ENCODE measurements around the gene ARIH1. TPM values are rescaled to one million over a fixed set of nuclear protein-coding genes. Genes with fewer than 3 reads are reported as not detected.

The ARIH1 gene
- total and polyA plus RNA-seq, 10 of the 15 experiments (the other 5 are each of a cell fraction or from before 2014, with no cell fraction given): 14.7 to 99.5 (median 26.5) TPM

DNA sequence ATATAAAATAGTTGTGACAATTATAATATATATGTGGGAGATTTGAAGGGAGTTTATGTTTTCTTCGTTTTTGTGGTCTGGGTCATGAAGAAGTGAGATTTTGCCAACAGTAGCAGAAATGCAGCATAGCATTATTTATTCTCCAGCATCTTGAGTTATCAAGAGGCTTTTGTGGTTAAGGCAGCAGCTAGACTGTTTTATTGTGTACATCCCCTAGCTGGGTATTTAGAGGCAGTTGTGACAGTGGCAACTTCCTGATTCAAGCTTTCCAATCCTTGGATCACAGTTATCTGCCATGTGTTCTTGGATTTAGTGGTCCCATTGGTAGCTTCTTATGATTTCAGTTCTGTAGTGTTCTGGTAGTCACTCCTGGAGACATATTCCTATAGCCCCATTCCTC lies 29.0 kb downstream of the ARIH1 start:
- H3K4me3 ChIP-seq: no peak overlapping the region
- ATAC-seq (no peak), DNase-seq (ENCODE audit: low read depth, low spot score) (no peak), FAIRE-seq (no peak)
- 4% methylated on average over 1 of the region's 1 CpG for WGBS (ENCODE audit: insufficient coverage, insufficient replicate concordance, low lambda C conversion rate, missing lambda C conversion rate)
- TSS peak; percentile 10 for BruUV-seq (replicated peaks)
- H3K79me2 ChIP-seq (ENCODE audit: control insufficient read depth, insufficient read depth, low read length): peaks cover 52% of the 10 kb centered on the region
- H3K27ac ChIP-seq (ENCODE audit: control insufficient read depth, insufficient read depth): no peak overlapping the region
- no peaks in the 10 kb centered on the region for H3K4me1 ChIP-seq (ENCODE audit: control insufficient read depth, insufficient read depth, low read length)
- H3K36me3 ChIP-seq (ENCODE audit: control insufficient read depth in 2 of 2, insufficient read depth in 2 of 2, low read length in 1 of 2): no peaks in the 10 kb centered on the region; a peak in 2 of 4 replicates
- no peaks in the 10 kb centered on the region for H3K27me3 ChIP-seq (replicated peaks in 1 of 2; ENCODE audit: control insufficient read depth in 2 of 2, insufficient read depth in 2 of 2, low read length in 1 of 2)
- H3K4me2 ChIP-seq (ENCODE audit: control insufficient read depth, insufficient read depth): no peak overlapping the region
- in situ Hi-C loops (cut with MboI): no loop called here
- ChIA-PET CTCF (interaction anchor here (0.9 to 2.6 kb wide), 2 partner anchors 9 to 11 kb away, joined by 3 to 8 read pairs; no protein-coding TSS in a partner anchor), POLR2A (no interaction called here), RAD21 (ENCODE audit: unreplicated experiment) (no interaction called here), SMC1A (ENCODE audit: uncharacterized antibody, unreplicated experiment) (interaction anchor here (1.2 kb wide), 1 partner anchor 11 kb away, joined by 3 read pairs; no protein-coding TSS in a partner anchor)
- H3K9me3 ChIP-seq (replicated peaks; ENCODE audit: control insufficient read depth, insufficient read depth, low read length): no peaks in the 10 kb centered on the region
- H2AFZ ChIP-seq (ENCODE audit: control insufficient read depth, low read depth, low read length): no peak overlapping the region
- intact Hi-C loops (cut with micrococcal nuclease; ENCODE audit: unreplicated experiment): no loop called here
- H4K20me1 ChIP-seq (ENCODE audit: control insufficient read depth, insufficient read depth): no peaks in the 10 kb centered on the region
- TF ChIP-seq, protein P1, sequence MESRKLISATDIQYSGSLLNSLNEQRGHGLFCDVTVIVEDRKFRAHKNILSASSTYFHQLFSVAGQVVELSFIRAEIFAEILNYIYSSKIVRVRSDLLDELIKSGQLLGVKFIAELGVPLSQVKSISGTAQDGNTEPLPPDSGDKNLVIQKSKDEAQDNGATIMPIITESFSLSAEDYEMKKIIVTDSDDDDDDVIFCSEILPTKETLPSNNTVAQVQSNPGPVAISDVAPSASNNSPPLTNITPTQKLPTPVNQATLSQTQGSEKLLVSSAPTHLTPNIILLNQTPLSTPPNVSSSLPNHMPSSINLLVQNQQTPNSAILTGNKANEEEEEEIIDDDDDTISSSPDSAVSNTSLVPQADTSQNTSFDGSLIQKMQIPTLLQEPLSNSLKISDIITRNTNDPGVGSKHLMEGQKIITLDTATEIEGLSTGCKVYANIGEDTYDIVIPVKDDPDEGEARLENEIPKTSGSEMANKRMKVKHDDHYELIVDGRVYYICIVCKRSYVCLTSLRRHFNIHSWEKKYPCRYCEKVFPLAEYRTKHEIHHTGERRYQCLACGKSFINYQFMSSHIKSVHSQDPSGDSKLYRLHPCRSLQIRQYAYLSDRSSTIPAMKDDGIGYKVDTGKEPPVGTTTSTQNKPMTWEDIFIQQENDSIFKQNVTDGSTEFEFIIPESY (IDR thresholded peaks at IDR 0.05): no peak
- 0 out of 2 replicates have a peak, but pooled peaks have one; percentile 18 for TF ChIP-seq RUNX3 (IDR thresholded peaks at IDR 0.05; ENCODE audit: low read length)
- H3K9ac ChIP-seq (ENCODE audit: control insufficient read depth, insufficient read depth, low read length): no peak overlapping the region

DNA sequence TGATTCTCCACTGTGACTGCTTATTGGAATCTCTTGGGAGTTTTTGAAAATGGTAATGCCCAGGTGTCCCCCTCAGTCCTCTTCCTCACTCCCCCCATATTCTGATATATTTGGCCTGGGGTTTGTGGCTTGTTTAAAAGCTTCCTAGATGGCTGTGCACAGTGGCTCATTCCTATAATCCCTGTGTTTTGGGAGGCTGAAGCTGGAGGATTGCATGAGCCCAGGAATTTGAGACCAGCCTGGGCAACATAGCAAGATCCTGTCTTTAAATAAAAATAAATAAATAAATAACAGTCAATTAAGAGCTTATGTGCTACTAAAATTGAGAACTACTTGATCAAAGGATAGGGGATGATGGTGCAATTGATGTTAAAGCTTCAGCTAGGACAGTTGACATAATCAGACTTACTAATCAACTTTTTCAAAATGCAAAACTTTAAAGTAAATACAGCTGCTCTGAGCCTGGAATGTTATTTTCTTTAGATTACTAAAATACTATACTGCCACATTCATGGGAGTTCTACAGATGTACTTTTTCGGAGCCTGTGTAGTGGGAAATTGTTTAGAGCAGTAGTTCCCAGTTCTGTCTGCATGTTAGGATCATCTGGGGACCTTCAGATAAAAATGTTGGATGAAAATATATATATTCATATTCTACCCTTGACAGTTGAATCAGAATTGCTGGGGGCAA lies 33.4 kb downstream of the ARIH1 start:
- SMC1A ChIA-PET (ENCODE audit: uncharacterized antibody, unreplicated experiment): interaction anchor here (1.8 kb wide), 1 partner anchor 13 kb away, joined by 13 read pairs; no protein-coding TSS in a partner anchor
- WGBS (ENCODE audit: insufficient coverage, insufficient replicate concordance, low lambda C conversion rate, missing lambda C conversion rate): 94% methylated on average over 1 of the region's 1 CpG
- Histone ChIP-seq H3K27me3 (replicated peaks in 1 of 2; ENCODE audit: control insufficient read depth in 2 of 2, insufficient read depth in 2 of 2, low read length in 1 of 2) (no peaks in the 10 kb centered on the region), H2AFZ (ENCODE audit: control insufficient read depth, low read depth, low read length) (no peak overlapping the region), H3K4me1 (ENCODE audit: control insufficient read depth, insufficient read depth, low read length) (no peaks in the 10 kb centered on the region), H3K4me2 (ENCODE audit: control insufficient read depth, insufficient read depth) (no peak overlapping the region), H3K9me3 (replicated peaks; ENCODE audit: control insufficient read depth, insufficient read depth, low read length) (no peaks in the 10 kb centered on the region; the same call in 2 of the 3 replicates), H3K9ac (ENCODE audit: control insufficient read depth, insufficient read depth, low read length) (no peak overlapping the region), H3K4me3 (no peak overlapping the region), H3K27ac (ENCODE audit: control insufficient read depth, insufficient read depth) (no peak overlapping the region), H4K20me1 (ENCODE audit: control insufficient read depth, insufficient read depth) (no peaks in the 10 kb centered on the region), H3K36me3 (ENCODE audit: control insufficient read depth in 2 of 2, insufficient read depth in 2 of 2, low read length in 1 of 2) (no peaks in the 10 kb centered on the region; a peak in 2 of 4 replicates), H3K79me2 (ENCODE audit: control insufficient read depth, insufficient read depth, low read length) (peaks cover 56% of the 10 kb centered on the region)
- ATAC-seq (no peak), DNase-seq (ENCODE audit: low read depth, low spot score) (no peak), FAIRE-seq (no peak)
- in situ Hi-C loops (cut with MboI): no loop called here
- intact Hi-C loops (cut with micrococcal nuclease; ENCODE audit: unreplicated experiment): no loop called here
- CTCF ChIA-PET: interaction anchor here (1.7 kb wide), 1 partner anchor 93 kb away, joined by 4 read pairs; no protein-coding TSS in a partner anchor
- no TSS peak for BruUV-seq (replicated peaks)
- POLR2A ChIA-PET: no interaction called here
- RAD21 ChIA-PET (ENCODE audit: unreplicated experiment): no interaction called here
- TF ChIP-seq NFYB (IDR thresholded peaks at IDR 0.05; ENCODE audit: insufficient read depth, low read depth, low read length) (no peak), STAT1 (conservative IDR thresholded peaks at IDR 0.05) (no peak), MYC (IDR thresholded peaks at IDR 0.05; ENCODE audit: insufficient read depth, insufficient read length, insufficient replicate concordance, low read length, severe bottlenecking) (no peak), BCL11A (IDR thresholded peaks at IDR 0.05; ENCODE audit: low read depth, low read length) (no peak), RAD21 (IDR thresholded peaks at IDR 0.05; ENCODE audit: insufficient read depth, low read depth, low read length) (no peak), SUPT20H (IDR thresholded peaks at IDR 0.05; ENCODE audit: borderline replicate concordance, control insufficient read depth, low read depth, low read length) (no peak), JUNB (IDR thresholded peaks at IDR 0.05) (no peak), BRCA1 (IDR thresholded peaks at IDR 0.05; ENCODE audit: low read depth, low read length) (no peak)
- TF ChIP-seq, protein P2, sequence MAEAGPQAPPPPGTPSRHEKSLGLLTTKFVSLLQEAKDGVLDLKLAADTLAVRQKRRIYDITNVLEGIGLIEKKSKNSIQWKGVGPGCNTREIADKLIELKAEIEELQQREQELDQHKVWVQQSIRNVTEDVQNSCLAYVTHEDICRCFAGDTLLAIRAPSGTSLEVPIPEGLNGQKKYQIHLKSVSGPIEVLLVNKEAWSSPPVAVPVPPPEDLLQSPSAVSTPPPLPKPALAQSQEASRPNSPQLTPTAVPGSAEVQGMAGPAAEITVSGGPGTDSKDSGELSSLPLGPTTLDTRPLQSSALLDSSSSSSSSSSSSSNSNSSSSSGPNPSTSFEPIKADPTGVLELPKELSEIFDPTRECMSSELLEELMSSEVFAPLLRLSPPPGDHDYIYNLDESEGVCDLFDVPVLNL (IDR thresholded peaks at IDR 0.05; ENCODE audit: low read depth, low read length): no peak

Data from GM12878 (cell line).